Measurements from ENCODE around the gene SVOPL.
A peak's percentile ranks its signal among the peaks of the same experiment; 100 is the strongest.

Gene SVOPL

GRCh38 chr7:138661069-138661635, 40.0 kb downstream of the SVOPL start:
- no peak for DNase-seq

- DNase-seq = no peak
Measured at GRCh38 chr7:138658889-138659288, 42.3 kb downstream of the SVOPL start.

- DNase-seq = no peak
Measured at GRCh38 chr7:138657854-138658386, 43.2 kb downstream of the SVOPL start.

- DNase-seq = no peak
Measured at GRCh38 chr7:138656952-138657351, 44.2 kb downstream of the SVOPL start.

GRCh38 chr7:138654616-138655015, 46.5 kb downstream of the SVOPL start:
- DNase-seq = no peak

- DNase-seq = no peak
Measured at GRCh38 chr7:138649506-138649905, 51.7 kb downstream of the SVOPL start.

GRCh38 chr7:138645284-138645683, 55.9 kb downstream of the SVOPL start:
- no peak for DNase-seq

- DNase-seq = peak in 1 of 51 donors; percentile 45
Measured at GRCh38 chr7:138632826-138633602, 68.1 kb downstream of the SVOPL start.

- no peak for DNase-seq
Measured at GRCh38 chr7:138632384-138632783, 68.8 kb downstream of the SVOPL start.

- DNase-seq = no peak
Measured at GRCh38 chr7:138630059-138630610, 71.0 kb downstream of the SVOPL start.

- no peak for DNase-seq
Measured at GRCh38 chr7:138627361-138627760, 73.8 kb downstream of the SVOPL start.

- no peak for DNase-seq
Measured at GRCh38 chr7:138626846-138627245, 74.3 kb downstream of the SVOPL start.

GRCh38 chr7:138625849-138626230, 75.3 kb downstream of the SVOPL start:
- no peak for DNase-seq

GRCh38 chr7:138625084-138625848, 75.9 kb downstream of the SVOPL start:
- DNase-seq = no peak

- no peak for DNase-seq
Measured at GRCh38 chr7:138622841-138623240, 78.3 kb downstream of the SVOPL start.

GRCh38 chr7:138618933-138619332, 82.2 kb downstream of the SVOPL start:
- DNase-seq = no peak

- no peak for DNase-seq
Measured at GRCh38 chr7:138618506-138618905, 82.7 kb downstream of the SVOPL start.

- no peak for DNase-seq
Measured at GRCh38 chr7:138616085-138616484, 85.1 kb downstream of the SVOPL start.

GRCh38 chr7:138613630-138614029, 87.5 kb downstream of the SVOPL start:
- DNase-seq = no peak

GRCh38 chr7:138610671-138611170, 90.4 kb downstream of the SVOPL start:
- no peak for DNase-seq

GRCh38 chr7:138608275-138608674, 92.9 kb downstream of the SVOPL start:
- no peak for DNase-seq

All from hypothalamus (tissue), 51 donors.